GM12878 (cell line): Measurements from ENCODE around the gene MDFI. TPM values are rescaled to one million over a fixed set of nuclear protein-coding genes. Genes with fewer than 3 reads are reported as not detected.

Source experiments
- ATAC-seq: fragments of 200-7000 bp; cut with Tn5 transposase; 3 replicates; pipeline ENCODE4 v1.9.1; 2020; ENCODE audit warnings: mild to moderate bottlenecking, moderate library complexity
- BruUV-seq: library from RNA; stranded (reverse); fragments of 400-500 nt; replicated peaks from 2 replicates; lab custom pipeline; 2021; lab: Mats Ljungman, UMichigan
- CTCF ChIA-PET: fragments of 300-600 bp; sonication (Branson Sonifier 250); formaldehyde crosslinking; extraction: SDS; loops from one replicate; lab custom pipeline; 2021; ENCODE audit warnings: inconsistent platforms; lab: Yijun Ruan, JAX
- POLR2A ChIA-PET: fragments of 350-600 bp; formaldehyde crosslinking; extraction: SDS; loops from one replicate; lab custom pipeline; 2021; ENCODE audit warnings: inconsistent platforms; lab: Charles Lee
- RAD21 ChIA-PET: fragments of 300-600 bp; sonication (Branson Sonifier 250); formaldehyde crosslinking; loops from one replicate; lab custom pipeline; 2023; ENCODE audit warnings: antibody characterized with exemption; ENCODE audit not compliant: unreplicated experiment; lab: Charles Lee
- SMC1A ChIA-PET: fragments of 300-600 bp; sonication (Branson Sonifier 250); formaldehyde crosslinking; loops from one replicate; lab custom pipeline; 2023; ENCODE audit not compliant: unreplicated experiment, uncharacterized antibody; lab: Charles Lee
- DNase-seq: peaks from one replicate; pipeline ENCODE4 v3.0.0-alpha.2; 2011; ENCODE audit warnings: low read depth, low spot score
- FAIRE-seq: peaks from 3 replicates; lab custom pipeline; 2011; peaks lifted over from hg19 to GRCh38; lab: Jason Lieb, UNC
- H2AFZ ChIP-seq: 2 replicates; pipeline ENCODE4 v1.6.0; 2011; ENCODE audit warnings: low read depth, low read length, control low read depth; ENCODE audit not compliant: control insufficient read depth
- H3K27ac ChIP-seq: 2 replicates; pipeline ENCODE4 v1.5.1; 2011; ENCODE audit warnings: control low read depth; ENCODE audit not compliant: control insufficient read depth, insufficient read depth
- H3K27me3 ChIP-seq, 2 experiments: replicated peaks in 1 of 2; 2 replicates each; pipeline versions ENCODE4 v1.6.0 to v1.6.1; 2011; ENCODE audit warnings: low read length in 1 of 2; ENCODE audit not compliant: control insufficient read depth in 2 of 2, insufficient read depth in 2 of 2
- H3K36me3 ChIP-seq, 2 experiments: 2 replicates each; pipeline ENCODE4 v1.5.1; 2011; ENCODE audit warnings: low read length in 1 of 2; ENCODE audit not compliant: control insufficient read depth in 2 of 2, insufficient read depth in 2 of 2
- H3K4me1 ChIP-seq: 2 replicates; pipeline ENCODE4 v1.6.1; 2011; ENCODE audit warnings: mild to moderate bottlenecking, low read length, moderate library complexity, mixed read lengths; ENCODE audit not compliant: control insufficient read depth, insufficient read depth
- H3K4me2 ChIP-seq: 2 replicates; pipeline ENCODE4 v1.6.0; 2011; ENCODE audit warnings: control low read depth; ENCODE audit not compliant: control insufficient read depth, insufficient read depth
- H3K4me3 ChIP-seq: fragments of 200-600 bp; sonication (generic); 2 replicates; pipeline ENCODE4 v1.5.1; 2016
- H3K79me2 ChIP-seq: 2 replicates; pipeline ENCODE4 v1.6.0; 2011; ENCODE audit warnings: low read length; ENCODE audit not compliant: control insufficient read depth, insufficient read depth
- H3K9ac ChIP-seq: 2 replicates; pipeline ENCODE4 v1.8.0; 2011; ENCODE audit warnings: low read length, control low read depth, mixed read lengths; ENCODE audit not compliant: control insufficient read depth, insufficient read depth
- H3K9me3 ChIP-seq: replicated peaks from 3 replicates; pipeline ENCODE4 v1.5.1; 2011; ENCODE audit warnings: mild to moderate bottlenecking, low read length; ENCODE audit not compliant: control insufficient read depth, insufficient read depth
- H4K20me1 ChIP-seq: 2 replicates; pipeline ENCODE4 v1.6.0; 2011; ENCODE audit not compliant: control insufficient read depth, insufficient read depth
- WGBS: methylation state at CpG from one replicate; pipeline ENCODE4 v1.1.6; 2016; ENCODE audit warnings: low lambda C conversion rate; ENCODE audit not compliant: insufficient replicate concordance, insufficient coverage; ENCODE audit errors: missing lambda C conversion rate; 5-methylcytosine and 5-hydroxymethylcytosine counted together
- in situ Hi-C: fragments of 300-500 bp; cut with MboI; formaldehyde crosslinking; loops from 9 replicates; pipeline ENCODE4 v1.14.3; 2018; ENCODE audit warnings: mixed read lengths
- intact Hi-C: fragments of 100-400 bp; cut with micrococcal nuclease; formaldehyde crosslinking; loops from one replicate; pipeline ENCODE4 v1.14.2; 2022; ENCODE audit not compliant: unreplicated experiment
- polyA plus RNA-seq, 11 experiments: library from polyadenylated mRNA; depleted of rRNA in 4 of 11; unstranded in 6 of 11; stranded (reverse) in 5 of 11; fragments of >200 nt; fragmentation: Nextera tagmentation in 4 of 11; fragmentation: Illumina TruSeq in 1 of 11; extraction: Ambion mirVana in 4 of 11; extraction: Trizol in 1 of 11; gene quantifications; 1 replicate in 1 of 11; 2 replicates in 10 of 11; pipeline versions ENCODE4 v1.2.1 to v1.2.3, GENCODE V29; 2011 to 2016; ENCODE audit warnings: inconsistent platforms in 2 of 11, missing spikeins in 2 of 11, low read depth in 1 of 11
- total RNA-seq, 4 experiments: library from RNA; depleted of rRNA in 3 of 4; stranded (reverse); fragments of >200 nt in 3 of 4; fragmentation: Illumina TruSeq in 1 of 4; extraction: Trizol in 1 of 4; gene quantifications; 2 replicates each; pipeline versions ENCODE4 v1.2.1 to v1.2.3, GENCODE V29; 2013 to 2021
- TF ChIP-seq, protein P1 (sequence below): fragments of 450-650 bp; IDR thresholded peaks from 2 replicates; pipeline ENCODE4 v1.6.1; 2017; ENCODE audit warnings: mild to moderate bottlenecking, low read depth, inconsistent platforms; ENCODE audit not compliant: poor library complexity, severe bottlenecking

The MDFI gene
- total and polyA plus RNA-seq, 10 of the 15 experiments (the other 5 are each of a cell fraction or from before 2014, with no cell fraction given), result not detected

DNA sequence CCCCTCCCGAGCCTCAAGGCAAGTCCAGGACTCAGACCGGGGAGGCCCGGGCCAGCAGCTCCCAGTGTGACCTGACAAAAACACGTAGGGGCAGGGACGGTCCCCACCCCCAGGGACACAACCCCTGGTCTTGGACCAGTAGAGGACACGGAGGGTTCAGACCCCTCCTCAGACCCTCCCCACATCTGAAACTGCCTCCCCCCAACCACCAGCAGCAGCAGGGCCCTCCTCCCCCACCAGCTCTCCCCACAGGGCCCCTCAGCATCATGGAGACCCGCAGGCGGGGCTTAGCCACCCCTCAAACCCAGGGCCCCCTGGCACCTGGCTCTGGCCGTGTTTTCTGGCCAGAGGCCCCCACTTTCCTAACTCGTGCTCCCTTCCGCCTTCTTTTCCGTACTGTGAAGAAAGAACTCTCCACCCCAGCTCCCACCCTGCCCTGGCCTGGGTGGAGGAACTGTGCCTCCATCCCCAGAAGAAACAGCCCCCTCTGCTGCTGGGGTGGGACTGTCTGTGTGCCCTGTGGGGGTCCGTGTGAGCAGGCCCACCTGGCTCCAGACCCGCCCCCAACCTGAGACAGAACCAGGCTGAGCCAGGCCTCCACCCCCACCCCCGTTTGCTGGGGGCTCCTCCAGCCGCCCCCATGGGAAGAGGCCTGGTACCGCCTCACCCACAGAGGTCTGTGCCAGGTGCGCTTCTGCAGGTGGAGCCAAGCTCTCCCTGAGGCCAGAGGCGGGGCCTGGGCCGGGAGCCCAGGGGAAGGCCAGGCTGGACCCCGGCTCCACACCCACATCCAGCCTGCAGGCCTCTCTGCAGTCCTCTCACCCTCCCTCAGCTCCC is 39.0 kb upstream of the MDFI start:
- no peak for DNase-seq
- no peaks in the 10 kb centered on the region for H3K79me2 ChIP-seq
- no peaks in the 10 kb centered on the region for H3K9me3 ChIP-seq
- no TSS peak for BruUV-seq
- TF ChIP-seq, protein P1, sequence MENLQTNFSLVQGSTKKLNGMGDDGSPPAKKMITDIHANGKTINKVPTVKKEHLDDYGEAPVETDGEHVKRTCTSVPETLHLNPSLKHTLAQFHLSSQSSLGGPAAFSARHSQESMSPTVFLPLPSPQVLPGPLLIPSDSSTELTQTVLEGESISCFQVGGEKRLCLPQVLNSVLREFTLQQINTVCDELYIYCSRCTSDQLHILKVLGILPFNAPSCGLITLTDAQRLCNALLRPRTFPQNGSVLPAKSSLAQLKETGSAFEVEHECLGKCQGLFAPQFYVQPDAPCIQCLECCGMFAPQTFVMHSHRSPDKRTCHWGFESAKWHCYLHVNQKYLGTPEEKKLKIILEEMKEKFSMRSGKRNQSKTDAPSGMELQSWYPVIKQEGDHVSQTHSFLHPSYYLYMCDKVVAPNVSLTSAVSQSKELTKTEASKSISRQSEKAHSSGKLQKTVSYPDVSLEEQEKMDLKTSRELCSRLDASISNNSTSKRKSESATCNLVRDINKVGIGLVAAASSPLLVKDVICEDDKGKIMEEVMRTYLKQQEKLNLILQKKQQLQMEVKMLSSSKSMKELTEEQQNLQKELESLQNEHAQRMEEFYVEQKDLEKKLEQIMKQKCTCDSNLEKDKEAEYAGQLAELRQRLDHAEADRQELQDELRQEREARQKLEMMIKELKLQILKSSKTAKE, result no peak
- H3K4me1 ChIP-seq, result no peaks in the 10 kb centered on the region
- H4K20me1 ChIP-seq, result no peaks in the 10 kb centered on the region
- ATAC-seq, result no peak
- in situ Hi-C loops, result no loop called here
- no peak overlapping the region for H3K9ac ChIP-seq
- no peaks in the 10 kb centered on the region for H3K27me3 ChIP-seq
- ChIA-PET RAD21 (no interaction called here), SMC1A (no interaction called here), POLR2A (no interaction called here), CTCF (interaction anchor here (4.3 kb wide), 1 partner anchor 137 kb away, joined by 26 read pairs; no protein-coding TSS in a partner anchor)
- H3K4me3 ChIP-seq, result no peak overlapping the region
- intact Hi-C loops, result no loop called here
- no peak for FAIRE-seq
- H3K27ac ChIP-seq, result no peak overlapping the region
- H3K36me3 ChIP-seq, result peaks cover 0 to 2% of the 10 kb centered on the region in 2 experiments; a peak in 2 of 4 replicates
- no peak overlapping the region for H3K4me2 ChIP-seq
- no peak overlapping the region for H2AFZ ChIP-seq
- WGBS, result 74% methylated on average over 19 of the region's 21 CpGs
